Activated naive CD8-positive, alpha-beta T cell (primary cell): ENCODE measurements around the gene TENT5C.
A peak's percentile ranks its signal among the peaks of the same experiment; 100 is the strongest.

ENCODE experiments used
- H3K27ac Mint-ChIP-seq: one replicate; pipeline ENCODE4 v1.8.0; 2021; ENCODE audit warnings: mixed read lengths
- H3K27me3 Mint-ChIP-seq: one replicate; pipeline ENCODE4 v1.8.0; 2021; ENCODE audit warnings: mixed read lengths
- H3K36me3 Mint-ChIP-seq: one replicate; pipeline ENCODE4 v1.8.0; 2021; ENCODE audit warnings: mixed read lengths
- H3K4me1 Mint-ChIP-seq: one replicate; pipeline ENCODE4 v1.8.0; 2021; ENCODE audit warnings: low read depth, mixed read lengths
- H3K4me3 Mint-ChIP-seq: one replicate; pipeline ENCODE4 v1.8.0; 2021; ENCODE audit warnings: mild to moderate bottlenecking, mixed read lengths
- H3K9me3 Mint-ChIP-seq: one replicate; pipeline ENCODE4 v1.8.0; 2021; ENCODE audit warnings: low read depth, mixed read lengths

TENT5C gene

GRCh38 chr1:117654493-117655219 lies 48.8 kb downstream of the TENT5C start:
- Mint-ChIP-seq H3K27ac (peak overlapping the region; percentile 58), H3K36me3 (no peaks in the 10 kb centered on the region), H3K27me3 (peaks cover 24% of the 10 kb centered on the region), H3K4me3 (peak overlapping the region; percentile 42), H3K9me3 (no peaks in the 10 kb centered on the region), H3K4me1 (peaks cover 73% of the 10 kb centered on the region)

GRCh38 chr1:117655220-117655577 lies 49.4 kb downstream of the TENT5C start:
- Mint-ChIP-seq H3K4me1 (peaks cover 78% of the 10 kb centered on the region), H3K27me3 (peaks cover 24% of the 10 kb centered on the region), H3K27ac (peak overlapping the region; percentile 58), H3K9me3 (no peaks in the 10 kb centered on the region), H3K36me3 (no peaks in the 10 kb centered on the region), H3K4me3 (peak overlapping the region; percentile 42)

GRCh38 chr1:117656202-117656641 lies 50.4 kb downstream of the TENT5C start:
- H3K4me1 Mint-ChIP-seq: peaks cover 88% of the 10 kb centered on the region
- H3K27me3 Mint-ChIP-seq: peaks cover 22% of the 10 kb centered on the region

GRCh38 chr1:117657031-117657430 lies 51.2 kb downstream of the TENT5C start:
- Mint-ChIP-seq H3K4me1 (peaks cover 94% of the 10 kb centered on the region), H3K4me3 (peak overlapping the region; percentile 6), H3K36me3 (peaks cover 2% of the 10 kb centered on the region), H3K27me3 (peaks cover 20% of the 10 kb centered on the region), H3K27ac (no peak overlapping the region), H3K9me3 (peaks cover 5% of the 10 kb centered on the region)

More at GRCh38 chr1:117656202-117656641, 50.4 kb downstream of the TENT5C start:
- peak overlapping the region; percentile 69 for H3K27ac Mint-ChIP-seq
- H3K36me3 Mint-ChIP-seq: no peaks in the 10 kb centered on the region
- H3K9me3 Mint-ChIP-seq: no peaks in the 10 kb centered on the region
- H3K4me3 Mint-ChIP-seq: peak overlapping the region; percentile 67

GRCh38 chr1:117657949-117658660 lies 52.3 kb downstream of the TENT5C start:
- peak overlapping the region; percentile 47 for H3K27ac Mint-ChIP-seq

GRCh38 chr1:117658676-117659075 lies 52.8 kb downstream of the TENT5C start:
- H3K27me3 Mint-ChIP-seq: peaks cover 12% of the 10 kb centered on the region
- peak overlapping the region; percentile 69 for H3K4me3 Mint-ChIP-seq
- H3K9me3 Mint-ChIP-seq: peaks cover 10% of the 10 kb centered on the region
- H3K4me1 Mint-ChIP-seq: peaks cover 91% of the 10 kb centered on the region
- H3K36me3 Mint-ChIP-seq: peaks cover 7% of the 10 kb centered on the region
- H3K27ac Mint-ChIP-seq: peak overlapping the region; percentile 47

More at GRCh38 chr1:117657949-117658660, 52.3 kb downstream of the TENT5C start:
- Mint-ChIP-seq H3K27me3 (peaks cover 14% of the 10 kb centered on the region), H3K4me1 (peaks cover 91% of the 10 kb centered on the region), H3K9me3 (peaks cover 10% of the 10 kb centered on the region), H3K36me3 (peaks cover 7% of the 10 kb centered on the region), H3K4me3 (peak overlapping the region; percentile 69)

- Mint-ChIP-seq H3K36me3 (peaks cover 7% of the 10 kb centered on the region), H3K9me3 (peaks cover 15% of the 10 kb centered on the region), H3K27ac (no peak overlapping the region), H3K4me3 (peak overlapping the region; percentile 35), H3K27me3 (peaks cover 7% of the 10 kb centered on the region), H3K4me1 (peaks cover 91% of the 10 kb centered on the region)
Measured at GRCh38 chr1:117659550-117660270, 53.9 kb downstream of the TENT5C start.

GRCh38 chr1:117660271-117660965 lies 54.6 kb downstream of the TENT5C start:
- peak overlapping the region; percentile 2 for H3K4me3 Mint-ChIP-seq
- H3K36me3 Mint-ChIP-seq: peaks cover 7% of the 10 kb centered on the region
- peaks cover 15% of the 10 kb centered on the region for H3K9me3 Mint-ChIP-seq
- H3K27ac Mint-ChIP-seq: peak overlapping the region; percentile 72
- peaks cover 5% of the 10 kb centered on the region for H3K27me3 Mint-ChIP-seq
- peaks cover 91% of the 10 kb centered on the region for H3K4me1 Mint-ChIP-seq

- Mint-ChIP-seq H3K27me3 (peaks cover 5% of the 10 kb centered on the region), H3K4me3 (peak overlapping the region; percentile 21), H3K27ac (peak overlapping the region; percentile 72), H3K36me3 (peaks cover 7% of the 10 kb centered on the region), H3K9me3 (peaks cover 15% of the 10 kb centered on the region), H3K4me1 (peaks cover 91% of the 10 kb centered on the region)
Measured at GRCh38 chr1:117661027-117661426, 55.2 kb downstream of the TENT5C start.

GRCh38 chr1:117662667-117663066 lies 56.8 kb downstream of the TENT5C start:
- H3K4me3 Mint-ChIP-seq: no peak overlapping the region
- peaks cover 10% of the 10 kb centered on the region for H3K36me3 Mint-ChIP-seq
- peak overlapping the region; percentile 61 for H3K27ac Mint-ChIP-seq

GRCh38 chr1:117663156-117663902 lies 57.5 kb downstream of the TENT5C start:
- Mint-ChIP-seq H3K4me1 (peaks cover 74% of the 10 kb centered on the region), H3K9me3 (peaks cover 15% of the 10 kb centered on the region), H3K4me3 (peak overlapping the region; percentile 56), H3K27ac (peak overlapping the region; percentile 90), H3K36me3 (peaks cover 10% of the 10 kb centered on the region), H3K27me3 (peaks cover 9% of the 10 kb centered on the region)

More at GRCh38 chr1:117662667-117663066, 56.8 kb downstream of the TENT5C start:
- H3K9me3 Mint-ChIP-seq: peaks cover 15% of the 10 kb centered on the region
- H3K27me3 Mint-ChIP-seq: peaks cover 8% of the 10 kb centered on the region
- peaks cover 77% of the 10 kb centered on the region for H3K4me1 Mint-ChIP-seq

- H3K4me3 Mint-ChIP-seq: peak overlapping the region; percentile 56
- H3K27me3 Mint-ChIP-seq: peaks cover 9% of the 10 kb centered on the region
- H3K27ac Mint-ChIP-seq: peak overlapping the region; percentile 90
- H3K9me3 Mint-ChIP-seq: peaks cover 15% of the 10 kb centered on the region
- H3K4me1 Mint-ChIP-seq: peaks cover 64% of the 10 kb centered on the region
- peaks cover 10% of the 10 kb centered on the region for H3K36me3 Mint-ChIP-seq
Measured at GRCh38 chr1:117664314-117664713, 58.5 kb downstream of the TENT5C start.

- Mint-ChIP-seq H3K4me3 (no peak overlapping the region), H3K27me3 (peaks cover 6% of the 10 kb centered on the region), H3K27ac (peak overlapping the region; percentile 90), H3K9me3 (peaks cover 15% of the 10 kb centered on the region), H3K36me3 (peaks cover 10% of the 10 kb centered on the region), H3K4me1 (peaks cover 51% of the 10 kb centered on the region)
Measured at GRCh38 chr1:117665556-117666270, 59.9 kb downstream of the TENT5C start.
